ENCODE data around the gene TCF4.

- TF ChIP-seq EP300 (IDR thresholded peaks at IDR 0.05), result no peak
- TF ChIP-seq CTCF (IDR thresholded peaks at IDR 0.05), result no peak
- TF ChIP-seq POLR2A (IDR thresholded peaks at IDR 0.05), result no peak
These were observed 78.2 kb downstream of the TCF4 start for GRCh38 chr18:55509631-55510324.

Measured in suprapubic skin (tissue), 3 donors.